HCT116 (cell line): ENCODE results near the gene ZMYND11. TPM values are rescaled to one million over a fixed set of nuclear protein-coding genes. Genes with fewer than 3 reads are reported as not detected.

Source experiments
- ATAC-seq: fragments of 200-7000 bp; cut with Tn5 transposase; 2 replicates; pipeline ENCODE4 v1.9.1; 2020; ENCODE audit warnings: mild to moderate bottlenecking, moderate library complexity
- BruUV-seq: library from RNA; stranded (reverse); fragments of 400-500 nt; replicated peaks from 2 replicates; lab custom pipeline; 2021; lab: Mats Ljungman, UMichigan
- CTCF ChIA-PET: fragments of 300-600 bp; sonication (Branson Sonifier 250); formaldehyde crosslinking; loops from one replicate; lab custom pipeline; 2021; ENCODE audit warnings: antibody characterized with exemption; lab: Charles Lee
- POLR2A ChIA-PET: fragments of 300-600, 350-600 bp; sonication (Branson Sonifier 250); formaldehyde crosslinking; loops from one replicate; lab custom pipeline; 2021; ENCODE audit warnings: antibody characterized with exemption; lab: Charles Lee
- RAD21 ChIA-PET, 2 experiments: fragments of 300-600 bp; sonication (Branson Sonifier 250); formaldehyde crosslinking; loops; one replicate each; lab custom pipeline; 2023; ENCODE audit warnings: low total read pairs in 2 of 2; ENCODE audit not compliant: uncharacterized antibody in 2 of 2, unreplicated experiment in 2 of 2, low non-redundant PET in 1 of 2; lab: Charles Lee
- DNase-seq: peaks from one replicate; pipeline ENCODE4 v3.0.0-alpha.2; 2010; ENCODE audit warnings: low read depth, low spot score
- H2AFZ ChIP-seq: fragments of 200-600 bp; shearing (Covaris generic), sonication (generic); 2 replicates; pipeline ENCODE4 v1.6.1; 2017; ENCODE audit warnings: low read depth, mixed run types, mixed read lengths, antibody characterized with exemption, low read length; ENCODE audit not compliant: poor library complexity, severe bottlenecking
- H3K27ac ChIP-seq: 2 replicates; pipeline ENCODE4 v1.5.1; 2012; ENCODE audit warnings: low read depth, low read length
- H3K27me3 ChIP-seq: fragments of 200-600 bp; sonication (generic); 2 replicates; pipeline ENCODE4 v1.6.1; 2016; ENCODE audit warnings: mixed run types, low read length, mixed read lengths; ENCODE audit not compliant: insufficient read depth
- H3K36me3 ChIP-seq, 2 experiments: fragments of 200-500 bp in 1 of 2; fragments of 200-600 bp in 1 of 2; sonication (Bioruptor generic) in 1 of 2; sonication (generic) in 1 of 2; 2 replicates each; pipeline versions ENCODE4 v1.5.1 to v1.6.1; 2014 to 2016; ENCODE audit warnings: low read length in 2 of 2, inconsistent platforms in 1 of 2, mixed read lengths in 1 of 2, mixed run types in 1 of 2; ENCODE audit not compliant: insufficient read depth in 2 of 2, control insufficient read depth in 1 of 2
- H3K4me1 ChIP-seq, 2 experiments: fragments of 200-600 bp in 1 of 2; sonication (generic) in 1 of 2; 2 replicates each; pipeline versions ENCODE4 v1.5.1 to v1.6.1; 2012 to 2017; ENCODE audit warnings: low read length in 2 of 2, inconsistent platforms in 1 of 2, mild to moderate bottlenecking in 1 of 2, mixed read lengths in 1 of 2, mixed run types in 1 of 2, moderate library complexity in 1 of 2; ENCODE audit not compliant: insufficient read depth in 2 of 2, control insufficient read depth in 1 of 2
- H3K4me2 ChIP-seq: fragments of 200-600 bp; sonication (generic); 2 replicates; pipeline ENCODE4 v1.6.1; 2017; ENCODE audit warnings: mixed run types, low read length, mixed read lengths
- H3K4me3 ChIP-seq, 2 experiments: fragments of 200-600 bp in 1 of 2; sonication (generic) in 1 of 2; replicated peaks in 1 of 2; 2 replicates each; pipeline ENCODE4 v1.5.1; 2011 to 2016; ENCODE audit warnings: low read length in 2 of 2, control low read depth in 1 of 2, low read depth in 1 of 2, mild to moderate bottlenecking in 1 of 2, mixed read lengths in 1 of 2, mixed run types in 1 of 2
- H3K79me2 ChIP-seq: fragments of 200-600 bp; sonication (generic); 2 replicates; pipeline ENCODE4 v1.6.1; 2017; ENCODE audit warnings: mild to moderate bottlenecking, mixed run types, low read length, moderate library complexity, mixed read lengths; ENCODE audit not compliant: insufficient read depth
- H3K9ac ChIP-seq: fragments of 200-600 bp; sonication (generic); 2 replicates; pipeline ENCODE4 v1.6.1; 2016; ENCODE audit warnings: low read length, mixed read lengths
- H3K9me2 ChIP-seq: fragments of 200-600 bp; sonication (generic), shearing (Covaris generic); 2 replicates; pipeline ENCODE4 v1.6.1; 2017; ENCODE audit warnings: mixed run types, mild to moderate bottlenecking, moderate library complexity; ENCODE audit not compliant: insufficient read depth
- H3K9me3 ChIP-seq, 2 experiments: fragments of 200-500 bp in 1 of 2; fragments of 200-600 bp in 1 of 2; sonication (Bioruptor generic) in 1 of 2; sonication (generic) in 1 of 2; 2 replicates each; pipeline ENCODE4 v1.6.1; 2014 to 2017; ENCODE audit warnings: low read length in 2 of 2, mixed read lengths in 2 of 2, inconsistent platforms in 1 of 2, low read depth in 1 of 2, mild to moderate bottlenecking in 1 of 2, mixed run types in 1 of 2, moderate library complexity in 1 of 2; ENCODE audit not compliant: control insufficient read depth in 1 of 2, insufficient read depth in 1 of 2
- H4K20me1 ChIP-seq: fragments of 200-600 bp; sonication (generic), shearing (Covaris generic); 2 replicates; pipeline ENCODE4 v1.6.1; 2017; ENCODE audit warnings: mixed run types, mild to moderate bottlenecking, moderate library complexity; ENCODE audit not compliant: insufficient read depth
- CBX3 ChIP-seq: IDR thresholded peaks from 2 replicates; pipeline ENCODE4 v1.6.1; 2012; ENCODE audit warnings: low read depth
- CEBPB ChIP-seq: IDR thresholded peaks from 2 replicates; pipeline ENCODE4 v1.6.1; 2012; ENCODE audit warnings: low read depth
- EGR1 ChIP-seq: IDR thresholded peaks from 2 replicates; pipeline ENCODE4 v1.6.1; 2012; ENCODE audit warnings: low read depth
- ELF1 ChIP-seq: IDR thresholded peaks from 2 replicates; pipeline ENCODE4 v1.6.1; 2012; ENCODE audit warnings: low read depth, borderline replicate concordance
- EZH2 ChIP-seq: fragments of 200-600 bp; sonication (generic); IDR thresholded peaks from 2 replicates; pipeline ENCODE4 v1.6.1; 2017; ENCODE audit warnings: antibody characterized with exemption, mixed run types
- EZH2phosphoT487 ChIP-seq: fragments of 200-600 bp; IDR thresholded peaks from 2 replicates; pipeline ENCODE4 v1.6.1; 2018; ENCODE audit warnings: antibody characterized with exemption, borderline replicate concordance
- FOSL1 ChIP-seq: IDR thresholded peaks from 2 replicates; pipeline ENCODE4 v1.6.1; 2012; ENCODE audit warnings: low read depth
- JUND ChIP-seq: IDR thresholded peaks from 2 replicates; pipeline ENCODE4 v1.6.1; 2012
- POLR2A ChIP-seq: IDR thresholded peaks from 2 replicates; pipeline ENCODE4 v1.7.0; 2011; ENCODE audit warnings: borderline replicate concordance; ENCODE audit not compliant: insufficient read depth, insufficient read length; ENCODE audit errors: extremely low read depth
- POLR2AphosphoS5 ChIP-seq: IDR thresholded peaks from 2 replicates; pipeline ENCODE4 v1.6.1; 2011; ENCODE audit warnings: mild to moderate bottlenecking, low read depth, low read length, moderate library complexity
- RAD21 ChIP-seq: IDR thresholded peaks from 2 replicates; pipeline ENCODE4 v1.6.1; 2012; ENCODE audit warnings: low read depth, mild to moderate bottlenecking
- SIN3A ChIP-seq: IDR thresholded peaks from 2 replicates; pipeline ENCODE4 v1.6.1; 2012; ENCODE audit warnings: low read depth
- SRF ChIP-seq: IDR thresholded peaks from 2 replicates; pipeline ENCODE4 v1.6.1; 2012; ENCODE audit warnings: low read depth
- TCF7L2 ChIP-seq: IDR thresholded peaks from 2 replicates; pipeline ENCODE4 v1.7.0; 2011; ENCODE audit warnings: borderline replicate concordance, inconsistent platforms; ENCODE audit not compliant: insufficient read depth, insufficient read length; ENCODE audit errors: extremely low read depth
- ZNF274 ChIP-seq: fragments of 200-500 bp; sonication (Bioruptor generic); IDR thresholded peaks from 2 replicates; pipeline ENCODE4 v1.6.1; 2014; ENCODE audit warnings: mild to moderate bottlenecking, low read depth, low read length, inconsistent platforms
- intact Hi-C: fragments of 100-400 bp; cut with micrococcal nuclease; formaldehyde crosslinking; loops from 2 replicates; pipeline ENCODE4 v1.10.0; 2022
- total RNA-seq: library from RNA; stranded (reverse); gene quantifications from one replicate; pipeline ENCODE4 v1.2.1, GENCODE V29; 2021; ENCODE audit not compliant: unreplicated experiment
- TF ChIP-seq, protein P1 (sequence below): IDR thresholded peaks from 2 replicates; pipeline ENCODE4 v1.6.1; 2012
- TF ChIP-seq, protein P2 (sequence below), 3 experiments: fragments of 200-600 bp in 1 of 3; sonication (generic) in 1 of 3; IDR thresholded peaks in 2 of 3; conservative IDR thresholded peaks in 1 of 3; 2 replicates each; pipeline ENCODE4 v1.5.1; 2012 to 2017; ENCODE audit warnings: low read depth in 2 of 3, low read length in 2 of 3, antibody characterized with exemption in 1 of 3, borderline replicate concordance in 1 of 3, control low read depth in 1 of 3, mild to moderate bottlenecking in 1 of 3, mixed read lengths in 1 of 3, mixed run types in 1 of 3, moderate library complexity in 1 of 3; ENCODE audit not compliant: insufficient read depth in 1 of 3
- TF ChIP-seq, protein P3 (sequence below): IDR thresholded peaks from 2 replicates; pipeline ENCODE4 v1.6.1; 2012; ENCODE audit warnings: low read depth

Gene ZMYND11
- total RNA-seq, 1 experiment from 2014 or later = 28.3 TPM

DNA sequence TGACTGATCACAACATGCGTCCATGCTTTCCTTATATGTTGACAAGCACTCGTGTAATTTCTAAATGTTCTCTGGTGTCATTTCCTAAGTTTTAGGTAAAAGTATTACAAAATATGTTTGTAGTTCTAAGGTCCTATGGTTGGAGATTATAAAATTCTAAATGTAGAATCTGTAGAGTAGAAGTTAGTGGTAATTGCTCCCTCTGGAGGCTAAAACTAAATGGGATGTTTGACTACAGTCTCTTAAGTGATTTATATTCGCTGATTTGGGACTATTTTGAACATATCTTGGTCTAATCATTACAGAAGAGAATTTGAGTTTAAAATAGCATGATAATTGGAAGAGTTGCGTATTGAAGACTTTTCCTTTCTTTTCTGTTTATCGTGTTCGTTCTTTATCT lies 74.1 kb downstream of the ZMYND11 start:
- TF ChIP-seq, protein P1, sequence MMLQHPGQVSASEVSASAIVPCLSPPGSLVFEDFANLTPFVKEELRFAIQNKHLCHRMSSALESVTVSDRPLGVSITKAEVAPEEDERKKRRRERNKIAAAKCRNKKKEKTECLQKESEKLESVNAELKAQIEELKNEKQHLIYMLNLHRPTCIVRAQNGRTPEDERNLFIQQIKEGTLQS = no peak
- TF ChIP-seq, protein P2, sequence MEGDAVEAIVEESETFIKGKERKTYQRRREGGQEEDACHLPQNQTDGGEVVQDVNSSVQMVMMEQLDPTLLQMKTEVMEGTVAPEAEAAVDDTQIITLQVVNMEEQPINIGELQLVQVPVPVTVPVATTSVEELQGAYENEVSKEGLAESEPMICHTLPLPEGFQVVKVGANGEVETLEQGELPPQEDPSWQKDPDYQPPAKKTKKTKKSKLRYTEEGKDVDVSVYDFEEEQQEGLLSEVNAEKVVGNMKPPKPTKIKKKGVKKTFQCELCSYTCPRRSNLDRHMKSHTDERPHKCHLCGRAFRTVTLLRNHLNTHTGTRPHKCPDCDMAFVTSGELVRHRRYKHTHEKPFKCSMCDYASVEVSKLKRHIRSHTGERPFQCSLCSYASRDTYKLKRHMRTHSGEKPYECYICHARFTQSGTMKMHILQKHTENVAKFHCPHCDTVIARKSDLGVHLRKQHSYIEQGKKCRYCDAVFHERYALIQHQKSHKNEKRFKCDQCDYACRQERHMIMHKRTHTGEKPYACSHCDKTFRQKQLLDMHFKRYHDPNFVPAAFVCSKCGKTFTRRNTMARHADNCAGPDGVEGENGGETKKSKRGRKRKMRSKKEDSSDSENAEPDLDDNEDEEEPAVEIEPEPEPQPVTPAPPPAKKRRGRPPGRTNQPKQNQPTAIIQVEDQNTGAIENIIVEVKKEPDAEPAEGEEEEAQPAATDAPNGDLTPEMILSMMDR (IDR thresholded peaks at IDR 0.05 in 2 of 3, conservative IDR thresholded peaks at IDR 0.05 in 1 of 3; ENCODE audit: borderline replicate concordance in 1 of 3, insufficient read depth in 1 of 3, low read depth in 2 of 3, low read length in 2 of 3) = peak; percentile 28 to 50 (median 32); a peak in 4 of 6 replicates
- TF ChIP-seq RAD21 = peak; percentile 22; the same call in 1 of the 2 replicates
- H4K20me1 ChIP-seq = no peaks in the 10 kb centered on the region
- H3K9me3 ChIP-seq = no peaks in the 10 kb centered on the region
- H3K27ac ChIP-seq = no peak overlapping the region
- ChIA-PET RAD21 (no interaction called here), CTCF (no interaction called here), POLR2A (no interaction called here)
- H3K9ac ChIP-seq = no peak overlapping the region
- H3K36me3 ChIP-seq = no peaks in the 10 kb centered on the region
- DNase-seq (peak; percentile 7), ATAC-seq (no peak)
- no peak overlapping the region for H2AFZ ChIP-seq
- no peaks in the 10 kb centered on the region for H3K79me2 ChIP-seq
- H3K9me2 ChIP-seq = no peaks in the 10 kb centered on the region
- no peak overlapping the region for H3K4me2 ChIP-seq
- intact Hi-C loops = no loop called here
- H3K27me3 ChIP-seq = no peaks in the 10 kb centered on the region
- H3K4me3 ChIP-seq = no peak overlapping the region
- BruUV-seq = no TSS peak
- H3K4me1 ChIP-seq = no peaks in the 10 kb centered on the region

DNA sequence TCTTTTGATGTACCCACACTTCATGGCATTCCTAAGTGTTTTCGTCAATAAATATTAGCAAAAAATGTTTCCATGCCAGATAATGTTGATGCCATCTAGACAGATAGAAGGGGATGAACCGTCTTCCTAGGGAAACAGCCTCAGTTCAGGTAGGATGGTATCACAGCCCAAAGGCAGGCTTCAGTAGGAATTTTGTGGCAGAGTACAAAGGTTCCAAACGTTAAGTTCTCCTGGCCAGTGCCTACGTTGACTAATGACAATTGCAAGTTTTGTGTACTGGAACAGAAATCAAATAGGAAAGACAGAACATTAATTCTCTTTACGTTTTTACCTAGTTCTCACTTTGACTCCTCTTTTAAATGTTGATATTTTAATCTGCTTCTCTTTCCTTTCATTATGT lies 75.0 kb downstream of the ZMYND11 start:
- CTCF ChIA-PET = interaction anchor here (1.8 kb wide), 1 partner anchor 20 kb away, joined by 6 read pairs; no protein-coding TSS in a partner anchor
- Histone ChIP-seq H3K4me2 (no peak overlapping the region), H3K4me3 (no peak overlapping the region), H3K4me1 (no peaks in the 10 kb centered on the region), H2AFZ (no peak overlapping the region), H3K27me3 (no peaks in the 10 kb centered on the region), H3K36me3 (no peaks in the 10 kb centered on the region), H3K9me3 (no peaks in the 10 kb centered on the region), H3K9me2 (no peaks in the 10 kb centered on the region), H3K27ac (no peak overlapping the region), H3K79me2 (no peaks in the 10 kb centered on the region), H4K20me1 (no peaks in the 10 kb centered on the region), H3K9ac (no peak overlapping the region)
- DNase-seq (no peak), ATAC-seq (no peak)
- BruUV-seq = no TSS peak
- intact Hi-C loops = no loop called here
- POLR2A ChIA-PET = no interaction called here
- RAD21 ChIA-PET = no interaction called here
- TF ChIP-seq SIN3A = no peak
- TF ChIP-seq CEBPB = no peak
- TF ChIP-seq, protein P3, sequence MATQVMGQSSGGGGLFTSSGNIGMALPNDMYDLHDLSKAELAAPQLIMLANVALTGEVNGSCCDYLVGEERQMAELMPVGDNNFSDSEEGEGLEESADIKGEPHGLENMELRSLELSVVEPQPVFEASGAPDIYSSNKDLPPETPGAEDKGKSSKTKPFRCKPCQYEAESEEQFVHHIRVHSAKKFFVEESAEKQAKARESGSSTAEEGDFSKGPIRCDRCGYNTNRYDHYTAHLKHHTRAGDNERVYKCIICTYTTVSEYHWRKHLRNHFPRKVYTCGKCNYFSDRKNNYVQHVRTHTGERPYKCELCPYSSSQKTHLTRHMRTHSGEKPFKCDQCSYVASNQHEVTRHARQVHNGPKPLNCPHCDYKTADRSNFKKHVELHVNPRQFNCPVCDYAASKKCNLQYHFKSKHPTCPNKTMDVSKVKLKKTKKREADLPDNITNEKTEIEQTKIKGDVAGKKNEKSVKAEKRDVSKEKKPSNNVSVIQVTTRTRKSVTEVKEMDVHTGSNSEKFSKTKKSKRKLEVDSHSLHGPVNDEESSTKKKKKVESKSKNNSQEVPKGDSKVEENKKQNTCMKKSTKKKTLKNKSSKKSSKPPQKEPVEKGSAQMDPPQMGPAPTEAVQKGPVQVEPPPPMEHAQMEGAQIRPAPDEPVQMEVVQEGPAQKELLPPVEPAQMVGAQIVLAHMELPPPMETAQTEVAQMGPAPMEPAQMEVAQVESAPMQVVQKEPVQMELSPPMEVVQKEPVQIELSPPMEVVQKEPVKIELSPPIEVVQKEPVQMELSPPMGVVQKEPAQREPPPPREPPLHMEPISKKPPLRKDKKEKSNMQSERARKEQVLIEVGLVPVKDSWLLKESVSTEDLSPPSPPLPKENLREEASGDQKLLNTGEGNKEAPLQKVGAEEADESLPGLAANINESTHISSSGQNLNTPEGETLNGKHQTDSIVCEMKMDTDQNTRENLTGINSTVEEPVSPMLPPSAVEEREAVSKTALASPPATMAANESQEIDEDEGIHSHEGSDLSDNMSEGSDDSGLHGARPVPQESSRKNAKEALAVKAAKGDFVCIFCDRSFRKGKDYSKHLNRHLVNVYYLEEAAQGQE = no peak
- TF ChIP-seq RAD21 = no peak
- no peak for TF ChIP-seq EZH2phosphoT487
- no peak for TF ChIP-seq CBX3
- no peak for TF ChIP-seq EGR1
- no peak for TF ChIP-seq ELF1
- no peak for TF ChIP-seq JUND
- TF ChIP-seq TCF7L2 = no peak
- no peak for TF ChIP-seq SRF
- TF ChIP-seq FOSL1 = no peak
- TF ChIP-seq ZNF274 = no peak
- TF ChIP-seq EZH2 = no peak
- TF ChIP-seq POLR2AphosphoS5 = no peak
- no peak for TF ChIP-seq POLR2A
